ENCODE results near the gene MOGAT2.

MOGAT2 gene

GRCh38 chr11:75780888-75781287 lies 63.2 kb downstream of the MOGAT2 start:
- TF ChIP-seq FOXP2 (optimal IDR thresholded peaks at IDR 0.05; ENCODE audit: borderline replicate concordance, extremely low read depth, extremely low read length, insufficient read depth) (no peak), TAF1 (IDR thresholded peaks at IDR 0.05; ENCODE audit: borderline replicate concordance, insufficient read depth, low read length) (no peak), SIN3A (IDR thresholded peaks at IDR 0.05; ENCODE audit: borderline replicate concordance, insufficient read depth, low read length) (no peak), POLR2AphosphoS5 (IDR thresholded peaks at IDR 0.05; ENCODE audit: low read depth, low read length) (no peak)
- TF ChIP-seq, protein P1, sequence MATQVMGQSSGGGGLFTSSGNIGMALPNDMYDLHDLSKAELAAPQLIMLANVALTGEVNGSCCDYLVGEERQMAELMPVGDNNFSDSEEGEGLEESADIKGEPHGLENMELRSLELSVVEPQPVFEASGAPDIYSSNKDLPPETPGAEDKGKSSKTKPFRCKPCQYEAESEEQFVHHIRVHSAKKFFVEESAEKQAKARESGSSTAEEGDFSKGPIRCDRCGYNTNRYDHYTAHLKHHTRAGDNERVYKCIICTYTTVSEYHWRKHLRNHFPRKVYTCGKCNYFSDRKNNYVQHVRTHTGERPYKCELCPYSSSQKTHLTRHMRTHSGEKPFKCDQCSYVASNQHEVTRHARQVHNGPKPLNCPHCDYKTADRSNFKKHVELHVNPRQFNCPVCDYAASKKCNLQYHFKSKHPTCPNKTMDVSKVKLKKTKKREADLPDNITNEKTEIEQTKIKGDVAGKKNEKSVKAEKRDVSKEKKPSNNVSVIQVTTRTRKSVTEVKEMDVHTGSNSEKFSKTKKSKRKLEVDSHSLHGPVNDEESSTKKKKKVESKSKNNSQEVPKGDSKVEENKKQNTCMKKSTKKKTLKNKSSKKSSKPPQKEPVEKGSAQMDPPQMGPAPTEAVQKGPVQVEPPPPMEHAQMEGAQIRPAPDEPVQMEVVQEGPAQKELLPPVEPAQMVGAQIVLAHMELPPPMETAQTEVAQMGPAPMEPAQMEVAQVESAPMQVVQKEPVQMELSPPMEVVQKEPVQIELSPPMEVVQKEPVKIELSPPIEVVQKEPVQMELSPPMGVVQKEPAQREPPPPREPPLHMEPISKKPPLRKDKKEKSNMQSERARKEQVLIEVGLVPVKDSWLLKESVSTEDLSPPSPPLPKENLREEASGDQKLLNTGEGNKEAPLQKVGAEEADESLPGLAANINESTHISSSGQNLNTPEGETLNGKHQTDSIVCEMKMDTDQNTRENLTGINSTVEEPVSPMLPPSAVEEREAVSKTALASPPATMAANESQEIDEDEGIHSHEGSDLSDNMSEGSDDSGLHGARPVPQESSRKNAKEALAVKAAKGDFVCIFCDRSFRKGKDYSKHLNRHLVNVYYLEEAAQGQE (IDR thresholded peaks at IDR 0.05; ENCODE audit: insufficient read depth in 1 of 2, low read depth in 2 of 2, low read length in 2 of 2): no peak

DNA sequence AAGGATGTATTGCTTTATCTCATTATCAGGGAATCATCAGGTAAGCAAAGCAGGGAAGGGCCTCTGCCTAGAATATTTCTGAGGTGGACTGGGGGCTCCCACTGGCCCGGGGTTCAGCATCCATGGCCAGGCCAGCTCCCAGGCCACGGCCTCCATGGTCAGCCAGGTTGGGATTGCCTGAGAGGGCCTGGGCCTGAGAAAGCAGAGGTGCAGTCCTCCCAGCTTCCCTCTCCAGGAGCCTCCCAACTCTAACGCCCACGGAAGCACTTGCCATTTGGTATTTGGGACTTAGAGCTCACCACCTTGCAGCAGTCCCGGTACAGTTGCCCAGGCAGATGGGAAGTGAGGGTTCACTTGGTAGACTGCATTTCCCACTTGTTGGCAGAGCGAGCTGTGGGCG lies 63.7 kb downstream of the MOGAT2 start:
- TF ChIP-seq, protein P1 (IDR thresholded peaks at IDR 0.05; ENCODE audit: insufficient read depth in 1 of 2, low read depth in 2 of 2, low read length in 2 of 2): no peak
- TF ChIP-seq POLR2AphosphoS5 (IDR thresholded peaks at IDR 0.05; ENCODE audit: low read depth, low read length) (no peak), FOXP2 (optimal IDR thresholded peaks at IDR 0.05; ENCODE audit: borderline replicate concordance, extremely low read depth, extremely low read length, insufficient read depth) (no peak), SIN3A (IDR thresholded peaks at IDR 0.05; ENCODE audit: borderline replicate concordance, insufficient read depth, low read length) (no peak), TAF1 (IDR thresholded peaks at IDR 0.05; ENCODE audit: borderline replicate concordance, insufficient read depth, low read length) (no peak)

DNA sequence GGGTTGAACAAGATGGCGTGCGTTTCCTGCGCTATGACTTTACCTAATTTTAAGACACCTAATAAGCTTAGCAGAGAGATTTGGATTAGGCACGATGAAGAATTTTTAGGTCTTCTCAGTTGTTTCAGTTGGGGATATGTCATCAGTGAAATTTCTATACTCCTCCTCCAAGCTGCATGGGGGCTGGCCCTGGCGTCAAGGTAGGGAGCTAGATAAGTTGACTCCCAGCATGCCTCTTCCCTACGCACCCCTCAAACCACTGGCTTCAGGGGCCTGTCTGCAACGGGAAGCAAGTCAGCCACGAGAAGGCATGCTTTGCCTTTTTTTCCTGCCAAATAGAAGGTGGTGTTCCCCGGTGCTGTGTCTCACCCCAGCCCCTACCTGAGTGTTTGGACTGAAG lies 64.2 kb downstream of the MOGAT2 start:
- TF ChIP-seq FOXP2 (optimal IDR thresholded peaks at IDR 0.05; ENCODE audit: borderline replicate concordance, extremely low read depth, extremely low read length, insufficient read depth): no peak

Data from PFSK-1 (cell line).